HG02642 (cell line): ENCODE results near the gene UCHL5.
"Not testable (repeated sequence)": the region's sequence is repeated elsewhere in the genome, so short reads cannot be mapped to it uniquely, and the experiment has no call there.

Experiments used
- ATAC-seq: cut with Tn5 transposase; IDR thresholded peaks from one replicate; pipeline ENCODE4 v1.9.1; 2021; ENCODE audit warnings: mild to moderate bottlenecking; ENCODE audit not compliant: unreplicated experiment, poor library complexity

UCHL5 gene

DNA sequence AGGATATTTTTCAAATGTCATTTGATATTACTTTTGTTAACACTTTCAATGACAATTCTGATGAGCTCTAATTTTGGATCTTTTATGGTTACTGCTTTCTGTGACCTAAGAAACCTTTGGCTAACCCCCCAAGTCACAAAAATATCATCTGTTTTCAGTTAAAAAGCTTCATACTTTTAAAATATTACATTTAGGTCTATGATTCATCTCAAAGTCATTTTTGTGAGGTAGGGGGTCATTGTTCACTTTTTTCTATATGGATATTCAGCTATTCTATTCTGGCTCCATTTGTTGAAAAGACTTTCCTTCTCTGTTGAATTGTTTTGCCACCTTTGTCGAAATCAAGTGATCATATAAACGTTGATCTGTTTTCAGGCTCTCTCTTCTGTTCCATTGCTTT is 44.8 kb downstream of the UCHL5 start:
- ATAC-seq: no peak

DNA sequence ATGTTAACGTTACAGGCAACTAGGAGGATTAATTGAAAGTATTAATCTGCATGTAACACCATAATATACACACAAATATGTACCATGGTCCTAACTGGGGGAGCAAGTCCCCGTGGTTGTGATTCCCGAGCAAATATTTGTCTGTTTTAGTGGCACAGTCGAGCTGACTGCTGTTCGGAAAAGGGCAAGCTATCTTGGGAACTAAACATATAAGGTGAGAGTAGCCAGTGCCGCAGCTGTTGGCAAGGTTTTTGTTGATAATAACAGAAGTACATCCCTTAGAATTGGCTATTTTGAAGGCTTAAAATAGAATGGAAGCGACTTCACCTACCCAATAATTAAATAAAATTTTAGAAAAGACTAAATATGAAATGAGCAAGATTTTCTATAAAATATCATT is 45.5 kb downstream of the UCHL5 start:
- no peak for ATAC-seq

DNA sequence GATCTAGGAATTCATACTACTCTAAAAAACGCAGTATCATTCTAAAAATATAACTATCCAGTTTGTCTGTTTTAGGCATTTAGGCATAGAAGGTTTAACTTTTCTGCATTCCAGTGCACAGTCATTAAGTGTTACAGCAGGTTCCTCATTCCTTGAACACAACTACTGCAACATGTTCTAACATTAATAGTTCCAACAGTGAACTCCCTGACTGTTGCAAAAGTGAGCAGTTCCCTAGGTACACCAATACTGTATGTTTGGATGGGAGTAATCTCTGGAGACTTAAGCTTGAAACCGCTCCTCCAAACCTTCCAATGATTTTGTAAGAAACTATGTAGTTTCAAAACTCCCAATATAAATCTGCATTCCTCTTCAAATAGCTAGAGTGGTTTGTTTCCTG is 46.2 kb downstream of the UCHL5 start:
- ATAC-seq: no peak

DNA sequence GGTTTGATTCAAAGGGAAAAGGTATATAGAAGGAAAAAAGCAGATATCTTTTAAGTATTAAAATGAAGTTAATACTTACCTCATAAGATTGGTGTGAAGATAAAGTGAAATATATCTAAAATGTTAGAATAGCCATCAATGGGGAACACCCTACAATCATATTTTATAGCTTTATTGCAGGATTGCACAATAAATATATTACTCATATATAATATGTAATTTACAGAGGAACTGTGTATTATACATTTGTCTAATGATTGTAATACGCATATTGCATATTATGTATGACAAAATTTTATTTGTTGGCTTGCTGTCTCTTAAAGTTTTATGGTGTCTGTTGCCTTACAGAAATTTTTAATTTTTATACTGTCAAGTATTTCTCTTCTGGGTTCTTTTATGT is 47.8 kb downstream of the UCHL5 start:
- ATAC-seq: no peak

DNA sequence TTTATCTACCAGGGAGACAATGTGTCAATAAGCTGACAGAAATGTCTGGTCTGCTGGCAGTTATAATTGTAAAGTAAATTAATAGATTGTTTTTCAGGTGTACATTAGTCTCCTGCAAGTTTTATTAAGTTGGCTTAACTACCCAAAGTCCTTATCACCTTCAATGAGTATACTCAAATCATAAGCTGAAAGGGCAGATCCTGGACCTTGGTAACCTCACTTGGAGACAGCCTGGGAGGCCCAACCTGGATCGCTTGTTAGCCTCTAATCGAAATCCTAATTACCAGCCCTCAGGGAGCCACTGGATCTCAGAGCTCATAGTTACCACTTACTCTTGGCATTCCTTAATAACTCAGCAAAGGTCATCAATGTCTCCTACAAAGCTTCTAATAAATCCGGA is 49.7 kb downstream of the UCHL5 start:
- no peak for ATAC-seq

DNA sequence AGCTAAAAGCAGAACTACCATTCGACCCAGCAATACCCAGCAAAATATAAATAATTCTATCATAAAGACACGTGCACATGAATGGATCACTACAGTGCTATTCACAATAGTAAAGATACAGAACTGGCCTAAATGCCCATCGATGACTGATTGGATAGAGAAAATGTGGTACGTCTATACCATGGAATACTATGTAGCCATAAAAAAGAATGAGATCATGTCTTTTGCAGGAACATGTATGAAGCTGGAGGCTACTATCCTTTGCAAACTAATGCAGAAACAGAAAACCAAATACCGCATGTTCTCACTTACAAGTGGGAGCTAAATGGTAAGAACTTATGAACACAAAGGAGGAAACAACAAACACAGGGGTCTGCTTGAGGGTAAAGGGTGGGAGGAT is 53.4 kb downstream of the UCHL5 start:
- no peak for ATAC-seq

DNA sequence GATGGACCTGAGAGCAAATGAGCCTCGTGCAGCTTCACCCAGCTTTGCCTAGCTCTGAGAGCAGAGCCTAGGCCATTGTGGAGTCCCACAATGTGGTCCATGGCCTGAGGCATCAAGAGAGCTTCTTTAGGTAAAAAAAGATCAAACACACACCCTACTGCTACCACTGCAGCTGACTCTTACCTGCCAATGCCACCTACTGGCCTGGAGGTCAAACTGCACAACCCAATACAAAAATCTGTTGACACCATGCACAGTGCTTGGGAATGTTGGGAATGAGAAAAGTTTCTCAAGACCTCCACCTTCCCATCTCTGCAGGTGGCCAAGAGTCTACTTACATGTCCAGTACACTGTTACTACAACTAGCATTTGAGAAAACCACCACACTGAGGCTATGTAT is 60.6 kb downstream of the UCHL5 start:
- peak; percentile 47 for ATAC-seq

DNA sequence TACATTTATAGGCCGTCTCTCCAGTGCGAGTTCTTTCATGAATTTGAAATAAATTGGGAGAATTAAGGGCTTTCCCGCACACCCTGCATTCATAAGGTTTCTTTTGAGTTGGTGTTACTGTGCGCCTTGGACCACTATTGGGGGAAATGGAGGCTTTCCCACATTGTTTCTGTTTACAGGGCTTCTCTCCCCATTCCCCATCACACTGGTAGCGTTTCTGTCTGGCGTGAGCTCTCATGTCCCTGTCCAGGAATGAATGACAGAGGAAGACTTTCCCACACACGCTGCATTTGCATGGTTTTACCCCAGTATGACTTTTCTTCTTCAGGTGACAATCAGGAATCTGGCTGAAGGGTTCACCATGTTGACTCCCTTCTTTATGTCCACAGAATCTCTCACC is 65.0 kb downstream of the UCHL5 start:
- ATAC-seq: no peak

DNA sequence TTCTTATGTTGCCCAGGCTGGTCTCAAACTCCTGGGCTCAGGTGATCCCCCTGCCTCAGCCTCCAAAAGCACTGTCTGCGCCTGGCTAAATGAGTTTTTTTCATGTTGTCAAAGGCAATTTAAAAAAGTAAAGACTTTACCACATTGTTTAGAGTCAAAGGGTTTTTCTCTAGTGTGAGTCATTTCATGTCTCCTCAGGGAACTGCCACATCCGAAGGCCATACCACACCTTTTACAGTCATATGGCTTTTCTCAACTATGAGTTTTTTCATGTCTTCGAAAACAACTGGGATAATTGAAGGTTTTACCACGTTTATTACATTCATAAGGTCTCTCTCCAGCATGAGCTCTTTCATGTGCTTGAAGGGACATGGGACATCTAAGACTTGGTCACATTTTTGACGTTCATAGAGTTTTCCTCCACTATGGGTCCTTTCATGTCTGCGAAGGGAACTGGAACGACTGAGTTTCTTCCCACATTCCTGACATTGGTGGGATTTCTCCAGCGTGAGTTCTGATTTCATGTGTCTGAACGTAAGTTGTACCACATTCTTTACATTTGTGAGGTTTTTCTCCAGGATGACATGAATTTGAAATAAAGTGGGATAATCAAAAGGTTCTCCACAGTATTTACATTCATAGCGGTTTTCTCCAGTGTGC is 65.6 kb downstream of the UCHL5 start:
- no peak for ATAC-seq

DNA sequence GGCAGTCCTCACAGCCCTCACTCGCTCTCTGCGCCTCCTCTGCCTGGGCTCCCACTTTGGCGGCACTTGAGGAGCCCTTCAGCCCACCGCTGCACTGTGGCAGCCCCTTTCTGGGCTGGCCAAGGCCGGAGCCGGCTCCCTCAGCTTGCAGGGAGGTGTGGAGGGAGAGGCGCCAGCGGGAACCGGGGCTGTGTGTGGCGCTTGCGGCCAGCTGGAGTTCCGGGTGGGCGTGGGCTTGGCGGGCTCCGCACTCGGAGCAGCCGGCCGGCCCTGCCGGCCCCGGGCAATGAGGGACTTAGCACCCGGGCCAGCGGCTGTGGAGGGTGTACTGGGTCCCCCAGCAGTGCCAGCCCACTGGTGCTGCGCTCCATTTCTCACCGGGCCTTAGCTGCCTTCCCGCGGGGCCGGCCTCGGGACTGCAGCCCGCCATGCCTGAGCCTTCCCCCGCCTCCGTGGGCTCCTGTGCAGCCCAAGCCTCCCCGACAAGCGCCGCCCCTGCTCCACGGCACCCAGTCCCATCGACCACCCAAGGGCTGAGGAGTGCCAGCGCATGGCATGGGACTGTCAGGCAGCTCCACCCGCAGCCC is 72.3 kb downstream of the UCHL5 start:
- not testable (repeated sequence) for ATAC-seq

DNA sequence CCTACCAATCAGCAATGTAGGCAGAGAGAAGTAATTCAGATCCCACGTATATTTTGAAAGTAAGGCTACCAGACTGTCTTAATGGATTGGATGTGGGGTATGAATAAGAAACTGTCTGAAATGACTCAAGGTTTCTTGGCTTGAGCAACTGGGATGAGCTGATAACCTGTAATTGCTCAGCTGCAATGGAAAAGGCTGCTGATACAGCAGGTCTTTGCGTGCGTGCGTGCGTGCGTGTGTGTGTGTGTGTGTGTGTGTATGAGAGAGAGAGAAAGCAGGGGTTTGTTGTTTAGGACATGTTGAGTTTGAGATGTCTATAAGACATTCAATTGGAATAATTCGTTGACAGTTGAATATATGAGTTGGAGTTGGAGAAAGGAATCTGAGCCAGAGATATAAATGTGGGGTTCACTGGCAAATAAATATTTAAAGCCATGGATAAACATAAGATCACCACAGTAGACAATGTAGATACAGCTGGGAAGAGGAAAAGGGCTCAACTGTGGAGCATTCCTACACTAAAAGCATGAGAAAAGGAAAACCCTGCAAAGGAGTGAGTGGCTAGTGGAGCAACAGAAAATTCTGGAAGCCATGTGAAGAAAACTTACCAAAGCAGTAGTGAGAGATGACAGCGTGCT is 72.9 kb downstream of the UCHL5 start:
- no peak for ATAC-seq

DNA sequence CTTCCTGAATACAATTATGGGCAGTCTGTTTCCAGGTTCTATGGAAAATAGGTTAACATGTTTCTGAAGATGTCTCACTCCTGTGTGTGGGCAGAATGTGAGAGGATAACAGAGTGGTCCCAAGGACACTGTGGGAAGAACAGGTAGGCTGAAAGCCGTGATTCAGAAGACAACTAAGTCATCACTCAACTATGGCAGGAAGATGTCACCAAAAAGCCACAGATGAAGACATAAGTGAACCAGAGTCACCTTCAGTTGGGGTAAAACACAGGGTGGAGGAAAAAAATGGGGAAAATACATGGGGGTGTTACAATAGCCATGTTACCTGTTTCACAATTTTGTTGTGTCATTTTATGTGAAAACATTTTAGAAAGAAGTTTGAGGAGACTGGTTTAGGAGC is 75.1 kb downstream of the UCHL5 start:
- peak; percentile 36 for ATAC-seq

DNA sequence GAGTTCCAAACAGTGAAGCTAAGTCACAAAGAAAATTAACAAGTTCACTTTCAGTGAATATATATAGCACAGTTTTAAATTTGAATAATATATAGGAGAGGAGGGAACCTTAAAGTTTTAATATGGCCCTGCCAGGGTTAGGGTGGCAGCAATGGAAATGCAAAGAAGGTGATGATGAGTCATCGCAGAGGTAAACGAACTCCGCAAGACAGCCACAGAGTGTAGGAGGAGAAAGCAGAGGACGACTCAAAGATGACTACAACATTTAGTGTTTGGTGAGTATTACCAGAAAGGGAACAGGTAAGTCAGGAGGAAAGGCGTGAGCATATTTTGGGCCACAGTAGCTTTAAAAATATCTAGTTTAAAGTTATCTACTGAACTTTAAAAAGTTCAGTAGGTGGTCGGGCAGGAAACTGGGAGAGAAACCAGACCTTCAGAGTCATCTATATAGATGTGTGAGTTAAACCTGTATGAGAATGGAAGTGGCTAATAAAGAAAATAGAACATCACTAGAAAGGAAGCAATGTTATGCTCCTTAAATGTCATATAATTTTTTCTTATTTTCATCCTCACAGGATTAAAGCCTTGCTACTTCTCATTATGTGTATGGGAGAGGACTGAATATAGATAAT is 75.7 kb downstream of the UCHL5 start:
- peak; percentile 90 for ATAC-seq

DNA sequence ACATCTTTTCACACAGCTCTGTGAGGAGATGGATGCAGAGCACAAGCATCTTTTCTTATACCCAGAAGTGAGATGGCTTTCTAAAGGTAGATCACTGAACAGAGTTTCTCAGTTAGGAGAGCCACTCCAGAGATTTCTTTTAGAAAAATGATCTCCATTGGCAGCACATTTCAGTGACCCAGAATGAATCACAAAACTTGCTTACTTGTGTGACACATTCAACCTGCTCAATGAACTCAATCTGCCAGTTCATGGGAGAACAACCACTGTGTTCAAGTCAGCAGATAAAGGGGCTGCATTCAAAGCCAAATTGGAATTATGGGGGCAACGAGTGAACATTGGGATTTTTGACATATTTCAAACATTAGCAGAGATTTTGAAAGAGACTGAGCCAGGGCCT is 78.3 kb downstream of the UCHL5 start:
- no peak for ATAC-seq

DNA sequence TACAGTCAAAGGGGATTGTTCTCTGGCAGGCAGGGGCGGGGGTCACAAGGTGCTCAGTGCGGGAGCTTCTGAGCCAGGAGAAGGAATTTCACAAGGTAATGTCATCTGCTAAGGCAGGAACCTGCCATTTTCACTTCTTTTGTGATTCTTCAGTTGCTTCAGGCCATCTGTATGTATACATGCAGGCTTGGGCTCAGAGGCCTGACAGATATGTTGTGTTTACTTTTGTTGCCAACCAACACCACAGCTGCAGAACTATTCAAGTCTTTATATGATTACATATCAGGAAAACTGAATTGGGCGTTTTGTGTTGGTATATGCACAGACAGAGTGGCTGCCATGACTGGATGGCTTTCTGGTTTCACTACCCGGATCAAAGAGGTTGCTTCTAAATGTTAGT is 78.8 kb downstream of the UCHL5 start:
- ATAC-seq: not testable (repeated sequence)

DNA sequence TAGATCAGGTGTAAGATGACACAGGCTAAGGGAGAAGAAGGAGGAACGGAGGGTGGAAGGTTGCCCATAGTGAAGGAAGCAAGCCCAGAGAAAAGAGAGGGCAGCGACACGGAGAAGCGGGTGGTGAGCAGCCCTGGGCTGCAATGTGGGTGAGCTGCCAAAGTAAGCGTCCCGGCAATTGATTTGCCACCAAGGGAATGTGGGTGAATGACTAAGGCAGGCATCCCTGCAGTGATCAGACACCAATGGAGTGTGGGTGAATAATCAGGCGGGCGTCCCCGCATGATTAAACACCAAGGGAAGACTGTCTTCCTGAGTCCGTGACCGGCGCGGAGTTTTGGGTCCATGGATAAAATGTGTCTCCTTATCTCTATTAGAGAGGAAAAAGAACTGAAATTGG is 79.6 kb downstream of the UCHL5 start:
- ATAC-seq: no peak

DNA sequence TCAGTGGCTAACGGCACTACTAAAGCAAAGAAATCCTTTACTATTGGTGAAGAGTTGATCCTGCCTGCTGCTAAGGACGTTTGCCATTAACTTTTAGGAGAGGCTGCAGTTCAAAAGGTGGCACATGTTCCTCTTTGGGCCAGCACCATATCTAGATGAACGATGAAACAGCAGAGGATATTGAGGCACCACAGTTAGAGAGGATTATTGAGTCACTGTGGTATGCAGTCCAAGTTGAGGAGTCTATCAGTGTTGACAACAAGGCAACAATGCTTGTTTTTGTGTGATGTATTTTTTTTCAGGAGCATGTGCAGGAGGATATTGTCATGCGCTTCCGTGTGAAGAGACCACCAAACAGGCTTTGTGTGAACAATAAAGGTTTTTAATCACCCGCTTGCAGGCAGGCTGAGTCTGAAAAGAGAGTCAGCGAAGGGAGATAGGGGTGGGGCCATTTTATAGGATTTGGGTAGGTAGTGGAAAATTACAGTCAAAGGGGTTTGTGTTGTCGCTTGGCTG is 80.9 kb downstream of the UCHL5 start:
- ATAC-seq: no peak

DNA sequence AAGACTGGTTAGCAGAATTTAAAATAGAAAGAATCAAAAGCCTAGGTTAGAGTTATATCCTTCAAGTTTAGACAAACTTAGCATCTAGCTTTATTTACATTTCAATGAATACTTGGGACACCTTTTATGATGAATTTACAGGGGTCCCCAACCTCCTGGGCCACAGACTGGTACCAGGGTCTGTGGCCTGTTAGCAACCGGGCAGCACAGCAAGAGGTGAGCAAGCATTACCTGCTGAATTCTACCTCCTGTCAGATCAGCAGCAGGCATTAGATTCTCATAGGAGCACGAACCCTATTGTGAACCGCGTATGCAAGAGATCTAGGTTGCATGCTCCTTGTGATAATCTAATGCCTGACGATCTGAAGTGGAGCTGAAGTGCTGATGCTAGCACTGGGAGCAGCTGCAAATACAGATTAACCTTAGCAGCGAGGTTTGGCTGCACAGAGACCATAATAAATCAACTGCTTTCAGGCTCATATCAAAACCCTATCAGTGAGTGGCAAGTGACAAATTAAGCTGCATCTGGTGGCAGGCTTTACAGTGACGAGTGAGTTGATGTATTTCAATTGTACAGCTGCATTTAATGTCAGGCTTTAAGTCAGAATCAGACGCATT is 82.0 kb downstream of the UCHL5 start:
- no peak for ATAC-seq

DNA sequence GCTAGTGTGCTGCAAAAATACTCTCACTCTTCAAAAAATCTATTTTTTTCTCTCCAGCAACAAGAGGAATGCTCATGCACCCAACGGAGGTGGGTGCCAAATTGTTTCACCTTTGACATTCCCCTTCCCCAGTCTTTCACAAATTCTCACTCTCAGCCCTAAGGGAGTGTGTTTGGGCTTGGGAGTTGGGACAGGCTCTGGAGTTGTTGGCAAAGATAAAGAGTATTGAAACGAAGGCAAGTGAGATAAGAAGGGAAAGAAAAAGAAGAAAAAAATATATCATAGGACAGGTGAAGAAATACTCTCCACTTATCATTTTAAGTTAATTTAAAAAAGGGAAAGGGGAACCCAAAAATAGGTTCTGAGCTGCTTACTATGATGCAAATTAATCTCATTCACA is 82.6 kb downstream of the UCHL5 start:
- no peak for ATAC-seq

DNA sequence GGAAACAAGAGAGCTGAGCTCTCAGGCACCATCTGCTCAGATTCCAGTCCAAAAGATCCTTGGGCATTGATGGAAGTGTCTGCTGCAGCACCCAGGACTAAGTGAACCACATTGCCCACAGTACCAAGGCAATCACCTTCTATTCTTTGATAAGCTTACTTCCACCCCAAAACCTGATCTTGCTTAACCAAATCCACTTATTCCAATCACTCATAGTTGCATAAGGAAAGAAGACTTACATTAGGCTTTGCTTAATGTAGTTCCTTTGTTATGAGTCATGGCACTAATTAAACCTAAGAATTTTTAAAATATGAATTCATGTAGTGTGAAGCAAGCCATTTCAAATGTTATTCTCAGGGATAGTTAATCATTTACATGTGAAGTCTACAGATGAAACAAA is 84.5 kb downstream of the UCHL5 start:
- no peak for ATAC-seq

DNA sequence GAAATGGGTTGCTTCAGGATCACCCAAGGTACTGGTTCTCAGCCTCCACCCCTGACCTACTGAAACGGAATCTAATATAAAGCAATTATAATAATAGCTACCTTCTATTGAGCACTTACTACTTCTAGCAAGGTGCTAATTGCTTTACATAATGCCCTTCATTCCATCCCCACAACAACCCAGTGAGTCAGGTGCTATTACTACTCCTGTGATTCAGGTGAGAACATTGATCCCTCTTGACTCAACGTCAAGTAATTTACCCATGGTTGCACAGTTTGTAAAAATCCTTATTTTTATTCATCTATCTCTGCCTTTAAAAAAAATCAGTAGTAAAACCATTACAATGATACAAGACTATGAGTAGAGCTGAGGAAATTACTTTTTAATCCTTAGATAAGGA is 85.2 kb downstream of the UCHL5 start:
- ATAC-seq: no peak
